ENCODE measurements around the gene TMEM50B.

The TMEM50B gene

DNA sequence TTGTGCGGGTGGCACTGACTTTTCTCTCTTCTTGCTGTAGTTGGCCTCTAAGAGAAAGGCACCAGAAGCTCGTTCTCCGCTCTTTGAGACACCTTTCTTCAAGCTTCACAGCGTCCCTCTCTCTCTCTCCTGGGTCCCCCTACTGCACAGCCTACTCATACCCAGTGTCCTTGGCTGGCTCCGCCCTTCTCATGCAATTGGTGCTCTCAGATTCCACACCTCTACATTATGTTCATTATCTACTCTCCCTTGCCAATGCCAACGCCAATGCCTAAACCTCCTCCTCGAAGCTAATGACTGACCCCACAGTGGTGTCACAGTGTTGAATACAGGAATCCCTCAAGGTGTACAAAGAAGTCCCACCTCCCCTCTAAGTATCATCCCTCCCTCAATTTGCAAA, 16.6 kb upstream of the TMEM50B start:
- Histone ChIP-seq H3K27me3 (ENCODE audit: control insufficient read depth, insufficient read depth, low read length, poor library complexity, severe bottlenecking) (no peaks in the 10 kb centered on the region), H3K9me3 (ENCODE audit: control insufficient read depth, low read length) (no peaks in the 10 kb centered on the region), H3K4me1 (ENCODE audit: control insufficient read depth, insufficient read depth, low read length) (no peaks in the 10 kb centered on the region), H3K27ac (ENCODE audit: insufficient read depth, low read depth, low read length, poor library complexity, severe bottlenecking) (no peak overlapping the region), H3K36me3 (ENCODE audit: control insufficient read depth, insufficient read depth, low read length) (no peaks in the 10 kb centered on the region), H3K4me3 (ENCODE audit: insufficient read depth, low read depth, low read length) (no peak overlapping the region)
- WGBS, 2 experiments, result 72% methylated on average over 7 of the region's 7 CpGs

DNA sequence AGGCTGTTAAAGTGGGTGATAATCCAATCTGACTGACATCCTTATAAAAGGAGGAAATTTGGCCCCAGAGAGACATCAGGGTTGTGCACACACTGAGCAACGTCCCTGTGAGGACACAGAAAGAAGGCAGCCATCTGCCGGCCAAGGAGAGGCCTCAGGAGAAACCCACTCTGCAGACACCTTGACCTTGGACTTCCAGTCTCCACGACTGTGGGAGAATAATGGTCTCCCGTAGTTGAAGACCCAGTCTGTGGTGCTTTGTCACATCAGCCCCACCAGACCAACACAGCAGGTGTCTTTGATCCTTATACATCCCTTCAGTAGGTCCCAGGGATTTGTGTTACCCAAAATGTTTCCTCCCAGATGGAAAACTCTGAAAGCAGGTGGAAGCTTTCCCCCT, 16.0 kb upstream of the TMEM50B start:
- no peak overlapping the region for H3K27ac ChIP-seq (ENCODE audit: insufficient read depth, low read depth, low read length, poor library complexity, severe bottlenecking)
- H3K4me1 ChIP-seq (ENCODE audit: control insufficient read depth, insufficient read depth, low read length), result no peaks in the 10 kb centered on the region
- H3K36me3 ChIP-seq (ENCODE audit: control insufficient read depth, insufficient read depth, low read length), result no peaks in the 10 kb centered on the region
- no peak overlapping the region for H3K4me3 ChIP-seq (ENCODE audit: insufficient read depth, low read depth, low read length)
- no peaks in the 10 kb centered on the region for H3K9me3 ChIP-seq (ENCODE audit: control insufficient read depth, low read length)
- no peaks in the 10 kb centered on the region for H3K27me3 ChIP-seq (ENCODE audit: control insufficient read depth, insufficient read depth, low read length, poor library complexity, severe bottlenecking)
- WGBS, 2 experiments, result 74 to 78% methylated on average over 4 of the region's 4 CpGs

DNA sequence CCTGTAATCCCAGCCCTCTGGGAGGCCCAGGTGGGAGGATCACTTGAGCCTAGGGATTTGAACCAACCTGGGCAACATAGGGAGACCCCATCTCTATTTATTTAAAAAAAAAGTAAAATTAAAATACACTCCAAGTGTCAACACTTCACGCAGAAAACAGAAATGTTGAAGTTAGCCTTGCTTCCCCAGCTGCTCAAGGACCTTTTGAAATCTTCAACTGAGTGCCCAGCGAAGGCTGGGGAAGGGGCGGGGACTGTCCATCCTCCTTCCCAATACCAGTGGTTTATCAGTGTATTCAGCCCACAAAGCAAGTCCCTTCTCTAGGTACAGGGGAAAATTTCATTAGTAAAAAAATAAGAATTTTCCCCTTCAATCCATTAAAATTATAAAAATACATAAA, 14.0 kb upstream of the TMEM50B start:
- H3K9me3 ChIP-seq (ENCODE audit: control insufficient read depth, low read length), result no peaks in the 10 kb centered on the region
- H3K27ac ChIP-seq (ENCODE audit: insufficient read depth, low read depth, low read length, poor library complexity, severe bottlenecking), result no peak overlapping the region
- no peaks in the 10 kb centered on the region for H3K27me3 ChIP-seq (ENCODE audit: control insufficient read depth, insufficient read depth, low read length, poor library complexity, severe bottlenecking)
- H3K4me1 ChIP-seq (ENCODE audit: control insufficient read depth, insufficient read depth, low read length), result no peaks in the 10 kb centered on the region
- 90 to 93% methylated on average over 3 of the region's 3 CpGs for WGBS, 2 experiments
- no peak overlapping the region for H3K4me3 ChIP-seq (ENCODE audit: insufficient read depth, low read depth, low read length)
- H3K36me3 ChIP-seq (ENCODE audit: control insufficient read depth, insufficient read depth, low read length), result no peaks in the 10 kb centered on the region

DNA sequence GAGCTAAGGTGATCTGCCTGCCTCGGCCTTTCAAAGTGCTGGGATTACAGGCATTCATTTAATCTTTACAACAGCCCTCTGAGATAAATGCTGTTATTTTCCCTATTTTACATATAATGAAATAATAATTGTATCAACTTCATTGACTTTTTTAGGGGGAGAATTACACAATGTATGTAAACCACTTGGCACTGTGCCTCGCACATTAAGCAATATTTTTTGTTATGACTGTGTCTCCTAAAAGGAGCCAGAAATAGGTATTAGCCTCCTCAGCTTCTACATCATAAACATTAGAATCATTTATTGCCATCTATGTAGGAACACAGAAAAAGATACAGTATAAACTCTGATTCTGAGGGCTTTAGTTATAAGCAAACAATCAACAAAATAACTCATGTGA, 12.8 kb upstream of the TMEM50B start:
- Histone ChIP-seq H3K36me3 (ENCODE audit: control insufficient read depth, insufficient read depth, low read length) (no peaks in the 10 kb centered on the region), H3K9me3 (ENCODE audit: control insufficient read depth, low read length) (no peaks in the 10 kb centered on the region), H3K4me3 (ENCODE audit: insufficient read depth, low read depth, low read length) (no peak overlapping the region), H3K4me1 (ENCODE audit: control insufficient read depth, insufficient read depth, low read length) (no peaks in the 10 kb centered on the region), H3K27me3 (ENCODE audit: control insufficient read depth, insufficient read depth, low read length, poor library complexity, severe bottlenecking) (no peaks in the 10 kb centered on the region), H3K27ac (ENCODE audit: insufficient read depth, low read depth, low read length, poor library complexity, severe bottlenecking) (no peak overlapping the region)
- WGBS, 2 experiments, result 92 to 96% methylated on average over 2 of the region's 2 CpGs

DNA sequence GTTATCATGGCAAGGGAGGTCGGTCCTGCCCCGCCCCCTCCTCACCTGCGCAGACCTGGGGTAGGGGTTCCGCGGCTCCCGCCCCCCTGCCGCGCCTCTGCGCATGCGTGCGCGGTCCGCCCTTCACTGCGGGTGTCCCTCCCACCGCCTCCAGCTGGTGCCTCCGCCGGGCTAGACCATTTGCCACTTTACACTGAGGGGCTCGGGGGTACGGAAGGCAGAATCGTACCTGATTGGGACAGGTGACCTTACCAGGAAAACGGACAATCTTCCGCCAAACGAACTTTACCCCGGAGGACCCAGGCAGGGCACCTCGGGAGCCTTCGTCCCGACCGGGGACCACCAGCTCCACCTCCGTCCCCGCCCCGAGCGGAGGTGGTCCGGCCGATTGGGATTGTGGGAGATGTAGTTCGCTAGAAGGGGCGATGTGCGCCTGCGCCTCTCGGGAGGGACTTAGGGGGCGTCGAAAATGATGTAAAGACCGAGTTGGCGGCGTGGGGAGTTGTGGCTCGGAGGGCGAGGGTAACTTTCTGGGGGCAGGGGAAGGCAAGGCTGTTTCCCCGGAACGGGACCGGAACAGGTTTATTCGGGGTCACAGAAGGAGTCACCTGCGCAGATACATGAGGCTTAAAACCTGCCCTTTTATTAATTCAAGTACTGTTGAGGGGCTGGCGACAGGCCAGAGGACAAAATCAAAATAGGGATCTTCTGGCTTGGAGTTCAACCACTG, 11.8 kb upstream of the TMEM50B start, which contains the start of gene DNAJC28:
TSS of gene DNAJC28 (minus strand) at position 344 of the 730 bp plus-strand sequence. CDS start 2,323 bp downstream, outside the sequence.
- Histone ChIP-seq H3K4me1 (ENCODE audit: control insufficient read depth, insufficient read depth, low read length) (no peaks in the 10 kb centered on the region), H3K27me3 (ENCODE audit: control insufficient read depth, insufficient read depth, low read length, poor library complexity, severe bottlenecking) (no peaks in the 10 kb centered on the region), H3K36me3 (ENCODE audit: control insufficient read depth, insufficient read depth, low read length) (no peaks in the 10 kb centered on the region), H3K27ac (ENCODE audit: insufficient read depth, low read depth, low read length, poor library complexity, severe bottlenecking) (no peak within 1 kb of the TSS), H3K4me3 (ENCODE audit: insufficient read depth, low read depth, low read length) (peak within 1 kb of the TSS; percentile 81), H3K9me3 (ENCODE audit: control insufficient read depth, low read length) (no peaks in the 10 kb centered on the region)
- WGBS, 2 experiments, result 2% methylated on average over 52 of the region's 52 CpGs

DNA sequence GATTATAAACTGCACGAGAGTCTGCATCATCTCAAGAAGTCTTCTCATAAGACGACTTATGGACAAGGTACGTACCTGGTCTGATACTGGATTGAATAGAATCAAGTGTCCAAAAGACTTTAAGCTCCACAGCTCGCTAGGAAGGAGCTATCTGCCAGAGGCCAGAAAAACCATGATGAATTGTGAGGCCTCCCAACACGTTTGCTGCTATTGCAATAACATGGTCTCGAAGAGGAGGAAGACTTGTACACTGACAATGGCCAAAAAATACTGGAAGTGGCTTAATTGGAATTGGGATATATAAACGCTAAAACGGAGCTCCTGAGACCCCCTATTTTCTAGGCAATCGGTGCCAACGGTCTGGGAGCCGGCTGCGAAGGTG, 11.2 kb upstream of the TMEM50B start:
- Histone ChIP-seq H3K27ac (ENCODE audit: insufficient read depth, low read depth, low read length, poor library complexity, severe bottlenecking) (no peak overlapping the region), H3K27me3 (ENCODE audit: control insufficient read depth, insufficient read depth, low read length, poor library complexity, severe bottlenecking) (no peaks in the 10 kb centered on the region), H3K4me1 (ENCODE audit: control insufficient read depth, insufficient read depth, low read length) (no peaks in the 10 kb centered on the region), H3K36me3 (ENCODE audit: control insufficient read depth, insufficient read depth, low read length) (no peaks in the 10 kb centered on the region), H3K4me3 (ENCODE audit: insufficient read depth, low read depth, low read length) (peak overlapping the region; percentile 81), H3K9me3 (ENCODE audit: control insufficient read depth, low read length) (no peaks in the 10 kb centered on the region)
- WGBS, 2 experiments, result 34 to 36% methylated on average over 12 of the region's 12 CpGs

DNA sequence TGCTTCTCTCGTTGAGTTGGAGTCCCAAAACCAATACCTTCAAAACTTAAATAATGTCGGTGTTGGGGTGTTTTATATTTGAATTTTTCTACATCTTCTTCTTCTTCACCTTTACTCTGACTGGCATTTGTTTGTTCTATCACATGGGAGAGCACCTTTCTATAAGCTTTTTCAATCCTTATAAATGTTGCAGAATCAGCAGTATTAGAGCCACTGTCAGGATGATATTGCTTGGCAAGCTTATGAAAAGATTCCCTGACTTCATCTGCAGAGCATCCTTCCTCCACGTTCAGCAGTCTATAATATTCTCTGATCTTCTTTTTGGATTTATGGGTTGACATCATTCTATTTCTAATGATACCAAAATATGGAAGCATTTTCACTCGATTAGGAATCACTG, 9.2 kb upstream of the TMEM50B start:
- Histone ChIP-seq H3K27me3 (ENCODE audit: control insufficient read depth, insufficient read depth, low read length, poor library complexity, severe bottlenecking) (no peaks in the 10 kb centered on the region), H3K4me3 (ENCODE audit: insufficient read depth, low read depth, low read length) (no peak overlapping the region), H3K27ac (ENCODE audit: insufficient read depth, low read depth, low read length, poor library complexity, severe bottlenecking) (no peak overlapping the region), H3K4me1 (ENCODE audit: control insufficient read depth, insufficient read depth, low read length) (no peaks in the 10 kb centered on the region), H3K36me3 (ENCODE audit: control insufficient read depth, insufficient read depth, low read length) (no peaks in the 10 kb centered on the region), H3K9me3 (ENCODE audit: control insufficient read depth, low read length) (no peaks in the 10 kb centered on the region)
- WGBS, 2 experiments, result 91 to 98% methylated on average over 3 to 4 of the region's 4 CpGs

DNA sequence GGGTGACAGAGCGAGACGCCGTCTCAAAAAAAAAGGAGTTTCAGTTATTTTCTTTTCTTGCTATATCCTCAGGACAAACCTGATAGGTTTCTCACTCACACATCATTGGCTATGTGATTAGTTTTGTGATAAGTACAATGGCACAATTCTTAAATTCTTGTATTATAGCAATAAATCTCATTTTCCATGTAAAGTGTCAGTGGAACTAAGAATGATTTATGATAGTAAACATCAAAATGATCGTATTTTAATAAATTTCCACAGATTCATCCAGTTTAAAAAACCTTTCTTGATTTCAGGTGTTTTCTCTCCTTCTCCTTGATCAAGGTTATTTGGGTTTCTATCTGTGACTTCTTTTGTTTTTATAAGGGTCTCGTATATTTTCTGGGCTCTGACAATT, 8.2 kb upstream of the TMEM50B start:
- Histone ChIP-seq H3K27me3 (ENCODE audit: control insufficient read depth, insufficient read depth, low read length, poor library complexity, severe bottlenecking) (no peaks in the 10 kb centered on the region), H3K27ac (ENCODE audit: insufficient read depth, low read depth, low read length, poor library complexity, severe bottlenecking) (no peak overlapping the region), H3K36me3 (ENCODE audit: control insufficient read depth, insufficient read depth, low read length) (no peaks in the 10 kb centered on the region), H3K4me1 (ENCODE audit: control insufficient read depth, insufficient read depth, low read length) (no peaks in the 10 kb centered on the region), H3K9me3 (ENCODE audit: control insufficient read depth, low read length) (no peaks in the 10 kb centered on the region), H3K4me3 (ENCODE audit: insufficient read depth, low read depth, low read length) (no peak overlapping the region)
- 84 to 98% methylated on average over 4 to 5 of the region's 5 CpGs for whole genome bisulfite sequencing, 2 experiments

DNA sequence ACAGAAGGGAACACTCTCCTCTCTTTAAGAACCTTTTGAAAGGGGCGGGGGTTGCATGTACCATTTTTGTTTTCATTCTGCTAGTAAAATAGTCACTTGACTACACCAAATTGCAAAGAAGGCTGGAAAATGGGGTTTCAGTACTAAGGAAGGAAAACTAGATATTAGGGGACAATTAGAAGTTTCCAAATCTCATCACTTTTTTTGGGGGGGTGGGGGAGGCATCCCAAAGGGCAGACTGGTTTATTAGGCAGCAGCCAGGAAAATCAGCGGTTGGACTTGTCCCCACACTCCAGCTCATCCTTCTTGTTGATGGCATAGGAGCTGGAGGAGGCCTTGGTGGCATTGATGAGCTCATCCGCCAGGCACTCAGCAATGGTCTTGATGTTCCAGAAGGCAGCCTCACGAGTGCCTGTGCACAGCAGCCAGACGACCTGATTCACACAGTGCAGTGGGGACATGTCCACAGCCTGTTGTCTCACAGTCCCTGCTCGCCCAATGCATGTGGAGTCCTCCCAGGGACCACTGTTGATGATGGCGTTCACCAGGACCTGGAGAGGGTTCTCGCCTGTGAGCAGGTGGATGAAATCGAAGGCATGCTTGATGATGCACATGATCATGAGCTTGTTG, 1.7 kb upstream of the TMEM50B start:
- 88 to 89% methylated on average over 8 to 9 of the region's 9 CpGs for WGBS, 2 experiments
- Histone ChIP-seq H3K4me3 (ENCODE audit: insufficient read depth, low read depth, low read length) (no peak overlapping the region), H3K36me3 (ENCODE audit: control insufficient read depth, insufficient read depth, low read length) (no peaks in the 10 kb centered on the region), H3K27ac (ENCODE audit: insufficient read depth, low read depth, low read length, poor library complexity, severe bottlenecking) (no peak overlapping the region), H3K27me3 (ENCODE audit: control insufficient read depth, insufficient read depth, low read length, poor library complexity, severe bottlenecking) (peaks cover 13% of the 10 kb centered on the region), H3K4me1 (ENCODE audit: control insufficient read depth, insufficient read depth, low read length) (peaks cover 5% of the 10 kb centered on the region), H3K9me3 (ENCODE audit: control insufficient read depth, low read length) (no peaks in the 10 kb centered on the region)

DNA sequence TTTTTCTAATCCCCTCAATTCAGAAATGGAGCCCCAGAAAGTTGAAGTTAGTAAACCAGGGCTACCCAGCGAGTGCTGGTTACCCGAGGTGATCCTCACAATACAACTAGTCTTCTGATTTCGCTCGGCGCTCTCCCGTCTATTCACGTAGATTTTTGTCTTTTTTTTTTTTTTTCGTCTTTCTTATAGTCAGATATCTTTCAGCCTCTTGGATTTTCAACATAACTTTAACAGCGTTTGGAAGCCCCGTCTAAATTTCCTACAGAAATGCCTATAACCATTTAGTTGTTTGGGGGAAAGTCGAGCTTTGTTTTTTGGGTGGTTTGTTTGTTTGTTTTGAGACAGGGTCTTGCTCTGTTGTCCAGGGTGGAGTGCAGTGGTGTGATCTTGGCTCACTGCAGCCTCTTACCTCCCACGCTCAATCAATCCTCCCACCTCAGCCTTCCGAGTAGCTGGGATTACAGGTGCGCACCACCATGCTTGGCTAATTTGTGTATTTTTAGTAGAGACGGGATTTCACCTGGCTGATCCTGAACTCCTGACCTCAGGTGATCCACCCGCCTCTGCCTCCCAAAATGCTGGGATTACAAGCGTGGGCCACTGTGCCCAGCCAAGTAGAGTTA, 818 bp upstream of the TMEM50B start:
- Histone ChIP-seq H3K4me3 (ENCODE audit: insufficient read depth, low read depth, low read length) (peak overlapping the region; percentile 87), H3K27me3 (ENCODE audit: control insufficient read depth, insufficient read depth, low read length, poor library complexity, severe bottlenecking) (peaks cover 13% of the 10 kb centered on the region), H3K36me3 (ENCODE audit: control insufficient read depth, insufficient read depth, low read length) (no peaks in the 10 kb centered on the region), H3K4me1 (ENCODE audit: control insufficient read depth, insufficient read depth, low read length) (peaks cover 5% of the 10 kb centered on the region), H3K27ac (ENCODE audit: insufficient read depth, low read depth, low read length, poor library complexity, severe bottlenecking) (peak overlapping the region; percentile 83), H3K9me3 (ENCODE audit: control insufficient read depth, low read length) (no peaks in the 10 kb centered on the region)
- WGBS, 2 experiments, result 44 to 47% methylated on average over 13 to 16 of the region's 17 CpGs
